Uterus (tissue), 2 donors: ENCODE data around the gene SETBP1.

Experiments
- POLR2A ChIP-seq, 2 donors: fragments of 450-650 bp; IDR thresholded peaks; one replicate each; pipeline ENCODE4 v1.6.1; 2016; ENCODE audit warnings: antibody characterized with exemption in 2 of 2, mild to moderate bottlenecking in 1 of 2, moderate library complexity in 1 of 2
- TF ChIP-seq, protein P1 (sequence below), 4 experiments: fragments of 200-600 bp in 2 of 4; fragments of 450-650 bp in 2 of 4; sonication (generic) in 2 of 4; IDR thresholded peaks; one replicate each; pipeline ENCODE4 v1.5.1; 2016 to 2019; ENCODE audit warnings: antibody characterized with exemption in 4 of 4, mild to moderate bottlenecking in 2 of 4, moderate library complexity in 1 of 4

DNA sequence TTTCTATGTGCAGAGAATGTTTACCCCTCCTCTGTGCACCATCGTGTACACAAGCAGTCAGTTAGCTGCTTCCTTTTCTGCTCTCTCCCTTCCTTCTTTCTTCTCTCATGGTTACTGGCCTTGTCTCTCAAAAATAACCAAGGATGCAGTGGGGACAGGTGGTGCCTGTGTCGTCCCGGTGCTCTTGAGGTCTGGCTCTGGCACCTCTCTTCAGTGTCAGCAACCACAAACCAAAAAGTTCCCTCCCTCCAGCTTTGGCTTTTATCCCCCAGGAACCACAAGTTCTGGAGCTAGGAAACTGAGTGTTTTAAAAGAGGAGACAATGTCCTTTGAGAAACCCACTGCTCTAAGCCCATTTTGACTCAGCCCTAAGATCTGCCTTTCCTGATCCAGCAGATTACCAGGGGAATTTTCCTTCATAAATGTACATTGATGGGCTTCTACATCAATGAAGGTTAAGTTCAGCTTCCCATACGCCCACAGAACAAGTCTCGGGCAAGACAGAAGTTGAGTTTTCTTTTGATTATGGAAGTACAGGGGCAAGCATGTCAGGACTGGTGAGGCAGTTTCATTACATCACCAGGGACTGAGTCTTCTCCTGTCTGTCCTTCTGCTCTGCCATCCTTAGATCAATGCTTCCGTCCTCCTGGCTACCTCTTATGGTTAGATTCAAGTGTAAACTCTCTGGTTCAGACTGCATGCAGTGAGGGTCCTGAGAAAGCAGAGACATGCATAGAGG is 232.2 kb downstream of the SETBP1 start:
- no peak for TF ChIP-seq POLR2A (IDR thresholded peaks at IDR 0.05)
- TF ChIP-seq, protein P1, sequence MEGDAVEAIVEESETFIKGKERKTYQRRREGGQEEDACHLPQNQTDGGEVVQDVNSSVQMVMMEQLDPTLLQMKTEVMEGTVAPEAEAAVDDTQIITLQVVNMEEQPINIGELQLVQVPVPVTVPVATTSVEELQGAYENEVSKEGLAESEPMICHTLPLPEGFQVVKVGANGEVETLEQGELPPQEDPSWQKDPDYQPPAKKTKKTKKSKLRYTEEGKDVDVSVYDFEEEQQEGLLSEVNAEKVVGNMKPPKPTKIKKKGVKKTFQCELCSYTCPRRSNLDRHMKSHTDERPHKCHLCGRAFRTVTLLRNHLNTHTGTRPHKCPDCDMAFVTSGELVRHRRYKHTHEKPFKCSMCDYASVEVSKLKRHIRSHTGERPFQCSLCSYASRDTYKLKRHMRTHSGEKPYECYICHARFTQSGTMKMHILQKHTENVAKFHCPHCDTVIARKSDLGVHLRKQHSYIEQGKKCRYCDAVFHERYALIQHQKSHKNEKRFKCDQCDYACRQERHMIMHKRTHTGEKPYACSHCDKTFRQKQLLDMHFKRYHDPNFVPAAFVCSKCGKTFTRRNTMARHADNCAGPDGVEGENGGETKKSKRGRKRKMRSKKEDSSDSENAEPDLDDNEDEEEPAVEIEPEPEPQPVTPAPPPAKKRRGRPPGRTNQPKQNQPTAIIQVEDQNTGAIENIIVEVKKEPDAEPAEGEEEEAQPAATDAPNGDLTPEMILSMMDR (IDR thresholded peaks at IDR 0.05), result no peak
